Spinal cord (tissue), 10 donors: ENCODE data around the gene POLR1A. TPM values are rescaled to one million over a fixed set of nuclear protein-coding genes. Genes with fewer than 3 reads are reported as not detected.
A peak's percentile ranks its signal among the peaks of the same experiment; 100 is the strongest.

Experiments used
- DNase-seq, 6 donors: peaks; one replicate each; pipeline versions ENCODE4 v3.0.0 to v3.0.0-alpha.2; 2013 to 2015; ENCODE audit warnings: low spot score in 6 of 6, low read depth in 4 of 6
- H3K27ac ChIP-seq: one replicate; pipeline ENCODE4 v1.5.1; 2013; ENCODE audit warnings: low read depth, low read length, control low read depth
- H3K27me3 ChIP-seq: one replicate; pipeline ENCODE4 v1.6.1; 2013; ENCODE audit warnings: low read length; ENCODE audit not compliant: control insufficient read depth, insufficient read depth
- H3K36me3 ChIP-seq: one replicate; pipeline ENCODE4 v1.6.1; 2013; ENCODE audit warnings: low read length; ENCODE audit not compliant: control insufficient read depth, insufficient read depth
- H3K4me1 ChIP-seq: one replicate; pipeline ENCODE4 v1.6.1; 2013; ENCODE audit warnings: low read length; ENCODE audit not compliant: control insufficient read depth, insufficient read depth
- H3K4me3 ChIP-seq: one replicate; pipeline ENCODE4 v1.5.1; 2013; ENCODE audit warnings: low read depth, low read length, control low read depth
- H3K9me3 ChIP-seq: one replicate; pipeline ENCODE4 v1.6.1; 2013; ENCODE audit warnings: low read length; ENCODE audit not compliant: control insufficient read depth, insufficient read depth
- WGBS: methylation state at CpG from one replicate; pipeline ENCODE4 v1.1.5; 2013; ENCODE audit warnings: missing lambda C conversion rate; ENCODE audit not compliant: insufficient coverage; 5-methylcytosine and 5-hydroxymethylcytosine counted together
- polyA plus RNA-seq, 2 donors: library from polyadenylated mRNA; unstranded; fragments of 120-200 nt; gene quantifications; one replicate each; pipeline ENCODE4 v1.2.1, GENCODE V29; 2013; ENCODE audit not compliant: insufficient read length in 2 of 2
- small RNA-seq: library from RNA; depleted of rRNA; stranded (forward); fragments of <200 nt; gene quantifications from one replicate; pipeline ENCODE3, GENCODE V24; 2014; ENCODE audit warnings: low replicate concordance
- total RNA-seq, 2 donors: library from RNA; depleted of rRNA in 1 of 2; stranded (reverse); fragments of 120-200 nt in 1 of 2; fragments of >200 nt in 1 of 2; gene quantifications; one replicate each; pipeline versions ENCODE4 v1.2.3 to v1.2.4, GENCODE V29; 2013 to 2014
- donor health status: healthy.

POLR1A gene
- total and polyA plus RNA-seq, 4 donors = 11.1 to 22.4 (median 17.6) TPM

GRCh38 chr2:85978883-85979780 is 126.6 kb downstream of the POLR1A start:
- H3K27me3 ChIP-seq = no peaks in the 10 kb centered on the region
- no peak overlapping the region for H3K4me3 ChIP-seq
- H3K4me1 ChIP-seq = peaks cover 10% of the 10 kb centered on the region
- WGBS = 60% methylated on average over 1 of the region's 3 CpGs
- no peak for DNase-seq
- no peaks in the 10 kb centered on the region for H3K36me3 ChIP-seq
- no peak overlapping the region for H3K27ac ChIP-seq
- no peaks in the 10 kb centered on the region for H3K9me3 ChIP-seq

GRCh38 chr2:85976106-85976920 is 129.4 kb downstream of the POLR1A start:
- H3K27ac ChIP-seq = no peak overlapping the region
- H3K36me3 ChIP-seq = no peaks in the 10 kb centered on the region
- H3K27me3 ChIP-seq = no peaks in the 10 kb centered on the region
- peak in 2 of 6 donors; percentile 51 to 91 for DNase-seq
- WGBS = 62% methylated on average over 7 of the region's 9 CpGs
- peaks cover 10% of the 10 kb centered on the region for H3K4me1 ChIP-seq
- H3K4me3 ChIP-seq = no peak overlapping the region
- no peaks in the 10 kb centered on the region for H3K9me3 ChIP-seq

GRCh38 chr2:85975581-85975980 is 130.1 kb downstream of the POLR1A start:
- Histone ChIP-seq H3K36me3 (no peaks in the 10 kb centered on the region), H3K4me1 (peaks cover 10% of the 10 kb centered on the region), H3K4me3 (no peak overlapping the region), H3K27ac (no peak overlapping the region), H3K9me3 (no peaks in the 10 kb centered on the region), H3K27me3 (no peaks in the 10 kb centered on the region)
- 83% methylated on average over 1 of the region's 4 CpGs for WGBS
- DNase-seq = no peak

GRCh38 chr2:85974390-85974789 is 131.3 kb downstream of the POLR1A start:
- no peaks in the 10 kb centered on the region for H3K27me3 ChIP-seq
- DNase-seq = no peak
- H3K36me3 ChIP-seq = no peaks in the 10 kb centered on the region
- H3K9me3 ChIP-seq = no peaks in the 10 kb centered on the region
- peaks cover 10% of the 10 kb centered on the region for H3K4me1 ChIP-seq
- WGBS = 67% methylated on average over 1 of the region's 1 CpG
- no peak overlapping the region for H3K27ac ChIP-seq
- no peak overlapping the region for H3K4me3 ChIP-seq

- no peaks in the 10 kb centered on the region for H3K9me3 ChIP-seq
- WGBS = no CpG with 5 or more reads among the region's 1 CpG
- H3K36me3 ChIP-seq = no peaks in the 10 kb centered on the region
- H3K4me3 ChIP-seq = no peak overlapping the region
- H3K27me3 ChIP-seq = no peaks in the 10 kb centered on the region
- peaks cover 4% of the 10 kb centered on the region for H3K4me1 ChIP-seq
- H3K27ac ChIP-seq = no peak overlapping the region
- no peak for DNase-seq
These were observed 133.3 kb downstream of the POLR1A start for GRCh38 chr2:85972355-85972754.

- Histone ChIP-seq H3K36me3 (no peaks in the 10 kb centered on the region), H3K27me3 (no peaks in the 10 kb centered on the region), H3K4me1 (no peaks in the 10 kb centered on the region), H3K27ac (no peak overlapping the region), H3K9me3 (no peaks in the 10 kb centered on the region), H3K4me3 (no peak overlapping the region)
- DNase-seq = no peak
These were observed 134.3 kb downstream of the POLR1A start for GRCh38 chr2:85971366-85971765.

Small RNAs within 50 kb of the gene (small RNA-seq; reads per million reads assigned to genes)
- gene SNORD94 = 1,509 reads per million, percentile 99 among the genes with 10 or more reads in this experiment

Other genes starting within 250 kb of the POLR1A start
- 10 to 100 TPM; 83.2 to 97.1 TPM for gene ST3GAL5, start 216.9 kb downstream of the POLR1A start, total RNA-seq
- 100 to 1,000 TPM; 120 TPM for gene ST3GAL5, start 216.9 kb downstream of the POLR1A start, polyA plus RNA-seq
- gene PTCD3, start 349 bp upstream of the POLR1A start, total RNA-seq = 100 to 1,000 TPM; 125 to 126 TPM
- gene PTCD3, start 349 bp upstream of the POLR1A start, polyA plus RNA-seq = 100 to 1,000 TPM in 1 of 2 donors, 10 to 100 TPM in 1; 91.8 to 112 TPM
- 10 to 100 TPM; 58.1 to 66.9 TPM for gene IMMT, start 89.6 kb upstream of the POLR1A start, total RNA-seq
- gene IMMT, start 89.6 kb upstream of the POLR1A start, polyA plus RNA-seq = 10 to 100 TPM; 86.9 to 87.8 TPM
- gene MRPL35, start 93.6 kb upstream of the POLR1A start, total RNA-seq = 10 to 100 TPM; 43.7 to 52.0 TPM
- gene MRPL35, start 93.6 kb upstream of the POLR1A start, polyA plus RNA-seq = 10 to 100 TPM; 37.2 to 51.6 TPM
- 100 to 1,000 TPM in 1 of 2 donors, 10 to 100 TPM in 1; 61.9 to 118 TPM for gene REEP1, start 231.7 kb upstream of the POLR1A start, total RNA-seq
- 100 to 1,000 TPM; 110 to 123 TPM for gene REEP1, start 231.7 kb upstream of the POLR1A start, polyA plus RNA-seq